HUDEP-2 (cell line): ENCODE data around the gene SSR1.

ENCODE experiments used
- DNase-seq, 76 experiments: peaks; one replicate each; lab custom pipeline; 2025; ENCODE audit not compliant: unreplicated experiment in 76 of 76; lab: John Stamatoyannopoulos, UW

The SSR1 gene

DNA sequence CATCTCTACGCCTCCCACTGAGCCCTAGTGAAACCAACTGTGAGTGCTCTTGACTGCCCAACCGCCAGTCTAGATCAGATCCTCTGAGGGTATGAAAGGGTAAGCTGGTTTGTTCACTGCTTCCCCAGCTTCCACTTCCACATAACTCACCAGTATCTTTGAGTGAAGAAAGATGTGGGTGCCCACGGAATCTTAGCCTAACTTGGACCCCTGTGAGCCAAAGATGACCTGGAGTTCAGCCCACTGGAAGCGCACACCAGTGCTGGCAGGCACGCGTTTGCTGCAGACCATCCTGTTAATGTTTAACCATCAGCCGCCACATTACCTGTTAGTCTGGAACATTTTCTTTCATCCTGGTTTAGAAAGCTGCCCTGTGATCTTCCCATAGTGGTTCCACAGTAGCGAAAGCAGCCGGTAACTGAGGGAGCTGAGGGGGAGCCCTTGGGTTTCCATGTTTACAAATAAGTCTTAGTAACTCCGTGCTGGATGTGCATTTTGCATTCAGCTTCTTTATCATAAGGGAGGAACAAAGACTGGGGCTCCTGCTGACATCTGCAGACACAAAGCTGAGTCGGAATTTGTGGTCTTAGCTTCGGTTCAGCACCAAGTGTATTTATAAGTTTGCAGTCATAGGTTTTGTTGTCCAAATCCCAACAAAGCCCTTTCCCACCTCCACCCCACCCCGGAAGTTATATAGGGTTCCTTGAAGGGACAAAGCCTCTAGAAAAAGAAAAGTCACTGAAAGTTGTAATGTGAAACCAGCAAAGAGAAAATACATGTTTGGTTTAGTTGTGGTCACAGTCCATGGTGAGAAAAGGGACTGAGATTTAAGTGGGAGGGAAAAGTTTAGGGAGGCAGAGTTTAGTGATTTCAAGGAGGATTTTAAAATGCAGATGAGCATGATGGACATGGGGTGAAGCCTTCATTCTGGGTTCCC lies 71.0 kb downstream of the SSR1 start:
- DNase-seq, result no peak

DNA sequence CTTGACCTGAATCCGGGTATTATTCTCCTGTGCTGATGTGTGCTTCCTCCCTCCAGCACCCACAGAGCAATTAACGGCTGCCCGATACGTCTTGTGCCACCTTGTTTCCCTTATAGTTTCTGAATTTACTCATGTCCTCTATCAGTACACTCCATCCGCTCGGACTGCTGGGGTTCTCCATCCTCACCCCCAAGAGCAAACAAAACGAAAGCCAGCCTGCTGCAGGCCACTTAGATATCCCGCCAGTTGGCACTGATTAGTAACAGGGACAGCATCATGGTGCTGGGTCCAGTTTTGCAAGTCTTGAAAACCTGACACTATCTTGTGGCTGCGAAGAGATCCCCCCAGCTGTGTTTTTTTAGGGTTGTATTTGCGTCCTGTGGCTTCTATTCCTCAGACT lies 71.8 kb downstream of the SSR1 start:
- DNase-seq, result no peak

DNA sequence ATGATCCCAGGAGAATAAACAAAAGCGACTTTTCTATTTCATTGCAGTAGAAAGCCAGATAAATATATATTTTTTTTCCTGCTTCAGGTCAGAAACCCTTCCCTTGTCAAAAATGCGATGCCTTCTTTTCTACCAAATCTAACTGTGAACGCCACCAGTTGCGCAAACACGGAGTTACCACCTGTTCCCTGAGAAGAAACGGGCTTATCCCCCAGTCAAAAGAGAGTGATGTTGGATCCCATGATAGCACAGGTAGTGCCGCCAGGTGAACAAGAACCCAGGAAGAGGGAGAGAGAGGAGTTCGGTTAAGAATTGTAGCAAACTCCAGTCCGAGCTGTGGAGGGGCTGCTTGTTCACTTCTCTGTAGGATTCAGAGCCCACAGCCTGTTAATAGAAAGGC lies 72.6 kb downstream of the SSR1 start:
- DNase-seq, result no peak

DNA sequence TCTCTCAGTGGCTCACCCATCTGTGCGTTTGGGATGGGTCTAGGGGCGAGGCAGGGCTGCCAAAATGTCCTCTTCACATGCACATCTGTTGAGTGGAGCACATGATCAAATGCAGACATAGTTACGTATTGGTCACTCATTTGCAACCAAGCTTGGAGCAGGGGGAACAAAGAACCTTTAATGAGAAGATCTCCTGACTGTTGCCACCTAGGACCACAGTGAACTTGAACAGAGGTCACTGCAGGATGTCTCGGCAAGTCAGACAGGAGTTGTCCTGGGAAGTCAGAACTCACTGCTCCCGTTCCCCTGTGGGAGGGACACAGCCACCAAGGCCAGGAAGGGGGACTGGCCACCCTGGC lies 73.4 kb downstream of the SSR1 start:
- DNase-seq, result no peak

DNA sequence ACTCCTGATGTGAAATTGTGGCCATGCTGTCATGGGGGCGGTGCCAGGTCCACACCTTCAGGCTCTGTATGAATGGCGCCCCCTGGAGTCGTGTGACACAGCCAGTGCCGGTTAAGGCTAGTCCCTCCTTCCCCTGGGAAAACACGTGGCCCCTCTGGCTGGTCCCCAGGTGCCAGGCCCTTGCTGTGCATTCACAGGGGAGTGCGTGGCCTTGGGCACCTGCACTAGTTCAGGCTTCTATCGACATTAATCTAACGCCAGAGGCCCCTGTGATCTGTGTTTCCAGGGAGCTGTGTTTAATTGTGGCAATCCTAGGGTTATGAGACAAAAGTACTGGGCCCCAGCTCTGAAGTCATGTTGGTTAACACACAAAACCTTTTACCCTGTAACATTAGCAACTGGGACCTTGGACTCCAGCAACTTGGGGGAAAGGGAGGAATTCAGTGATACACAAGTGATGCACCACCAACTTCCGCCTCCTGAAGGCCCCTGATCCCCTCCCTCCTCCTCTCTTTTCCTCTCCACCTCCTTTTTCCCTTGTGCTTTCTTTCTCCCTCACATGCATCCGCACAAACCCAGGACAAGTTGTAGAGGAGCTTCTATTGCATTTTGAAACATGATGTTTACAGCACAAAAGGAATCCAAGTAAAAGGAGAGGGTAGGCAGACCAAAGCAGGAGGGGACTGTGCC lies 74.0 kb downstream of the SSR1 start:
- peak; percentile 29 to 96 (median 86) for DNase-seq

DNA sequence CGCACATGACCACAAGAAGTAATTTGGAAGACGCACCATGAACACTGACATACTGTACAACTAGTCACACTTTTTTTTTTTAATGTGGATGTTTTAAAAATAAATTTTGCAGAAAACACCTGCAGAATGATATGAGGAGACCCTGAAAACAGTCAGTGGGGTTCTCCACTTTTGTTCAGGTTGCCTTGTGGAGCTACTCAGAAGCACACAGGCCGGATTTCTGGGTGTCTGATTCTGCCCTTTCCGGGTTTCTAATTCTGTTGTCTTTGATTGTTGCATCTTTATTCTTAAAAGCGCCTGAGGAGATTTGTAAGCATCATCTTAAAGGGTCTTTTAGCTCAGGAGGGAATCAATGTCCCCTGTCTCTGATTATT lies 74.5 kb downstream of the SSR1 start:
- no peak for DNase-seq

DNA sequence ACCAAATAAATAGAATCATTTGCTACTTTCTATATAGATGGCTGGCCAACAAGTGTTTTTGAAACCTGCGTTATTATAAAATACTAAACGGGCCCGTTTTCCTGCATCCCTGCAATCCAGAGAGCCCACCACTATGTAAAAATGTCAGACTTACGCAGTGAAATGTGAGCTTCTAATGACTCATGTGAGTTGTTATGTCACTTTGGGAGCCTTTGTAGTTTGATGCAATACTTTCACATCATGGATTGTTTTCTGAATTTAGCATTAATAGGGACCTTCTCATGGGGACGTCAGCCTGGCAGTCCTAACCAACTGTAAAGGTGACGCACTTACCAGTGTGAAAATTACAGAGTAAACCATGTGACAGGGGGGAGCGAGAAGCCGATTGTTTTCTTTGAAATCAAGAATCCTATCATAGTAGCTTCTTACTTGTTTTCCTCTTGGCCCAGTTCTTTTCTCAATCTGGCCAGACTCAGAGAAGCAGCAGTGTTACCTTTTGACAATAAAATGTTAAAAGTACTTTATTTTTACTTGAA lies 75.3 kb downstream of the SSR1 start:
- no peak for DNase-seq

DNA sequence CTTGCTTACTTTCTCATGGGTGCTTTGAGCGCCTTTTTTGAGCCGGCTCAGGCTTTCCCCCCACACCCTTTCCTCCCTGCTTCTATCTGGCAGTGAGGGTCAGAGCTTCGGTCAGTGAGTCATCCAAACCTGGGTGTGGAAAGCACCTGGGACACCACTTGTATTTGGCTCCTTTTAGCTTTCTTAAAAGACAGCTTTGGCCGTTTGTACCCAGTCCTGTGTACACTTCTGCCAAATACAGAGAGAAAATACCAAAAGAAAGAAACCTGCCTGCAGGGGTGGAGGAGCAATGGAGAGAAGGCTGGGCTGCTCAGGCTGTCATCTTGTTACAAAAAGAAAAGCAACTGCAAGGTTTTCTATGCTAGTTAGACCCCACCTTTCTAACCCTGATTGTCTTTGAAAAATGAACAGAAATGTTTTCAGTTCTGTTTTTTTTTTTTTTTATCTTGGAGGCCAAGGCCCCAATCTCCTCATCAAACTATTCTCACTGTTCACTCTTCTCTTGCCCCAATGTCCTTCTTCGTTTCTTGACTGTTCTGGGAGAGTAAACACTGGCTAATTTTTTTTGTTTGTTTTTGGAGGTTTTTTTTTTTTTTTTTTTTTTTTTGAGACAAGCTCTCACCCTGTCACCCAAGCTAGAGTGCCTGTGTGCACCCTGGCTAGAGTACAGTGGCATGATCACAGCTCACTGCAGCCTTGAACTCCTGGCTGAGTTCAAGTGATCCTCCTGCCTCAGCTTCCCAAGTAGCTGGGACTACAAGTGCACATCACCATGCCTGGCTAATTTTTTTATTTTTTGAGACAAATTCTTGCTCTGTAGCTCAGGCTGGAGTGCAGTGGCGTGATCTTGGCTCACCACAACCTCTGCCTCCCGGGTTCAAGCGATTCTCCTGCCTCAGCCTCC lies 76.4 kb downstream of the SSR1 start:
- peak in 40 of 76 experiments; percentile 12 to 55 (median 31) for DNase-seq

DNA sequence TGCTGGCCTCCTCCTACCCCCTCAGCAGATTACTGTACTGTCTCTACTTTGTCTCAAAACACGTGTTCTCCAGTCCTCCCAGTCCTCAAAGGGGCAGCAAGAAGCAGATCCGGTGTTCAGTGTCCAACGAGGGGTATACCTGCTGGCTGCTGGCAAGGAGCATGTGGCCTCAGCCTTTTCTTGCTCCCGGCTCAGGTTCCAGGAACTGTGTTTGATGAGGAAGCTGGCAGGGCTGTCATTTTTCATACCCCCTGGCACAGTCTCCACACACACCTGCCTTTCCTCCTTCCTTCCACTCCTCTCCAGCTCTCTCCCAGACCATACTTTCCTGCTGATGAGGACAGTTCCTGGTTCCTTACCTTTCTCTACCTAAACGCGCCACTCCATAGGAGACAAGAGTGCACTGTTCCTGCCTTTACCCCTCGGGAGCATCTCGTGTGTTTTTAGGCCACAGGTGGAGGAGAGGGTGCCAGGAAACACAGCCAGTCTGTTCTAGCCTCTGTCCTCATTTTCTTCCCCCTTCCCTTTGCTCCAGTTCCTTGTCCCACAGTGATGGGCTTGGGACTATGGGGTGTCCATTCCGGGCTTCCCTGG lies 77.2 kb downstream of the SSR1 start:
- DNase-seq, result peak in 1 of 76 experiments; percentile 18

DNA sequence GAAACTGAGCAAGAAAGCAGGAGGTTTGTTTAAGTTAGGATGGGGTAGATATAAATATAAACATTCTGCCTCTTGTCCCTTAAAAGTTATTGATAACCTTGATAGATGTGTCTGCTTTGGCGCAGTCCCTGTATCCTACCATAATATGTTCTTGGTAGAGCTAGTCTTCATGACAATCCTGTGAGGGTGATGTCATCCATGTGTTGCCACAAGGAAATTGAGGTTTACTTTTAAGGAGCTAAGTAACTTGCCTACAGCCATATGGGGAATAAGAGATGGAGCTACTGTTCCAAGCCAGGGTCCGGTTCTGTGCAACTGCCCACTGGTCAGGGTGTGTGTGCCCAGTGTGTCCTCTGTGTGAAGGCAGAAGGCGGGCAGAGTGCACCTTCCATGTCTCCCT lies 78.5 kb downstream of the SSR1 start:
- DNase-seq, result no peak

DNA sequence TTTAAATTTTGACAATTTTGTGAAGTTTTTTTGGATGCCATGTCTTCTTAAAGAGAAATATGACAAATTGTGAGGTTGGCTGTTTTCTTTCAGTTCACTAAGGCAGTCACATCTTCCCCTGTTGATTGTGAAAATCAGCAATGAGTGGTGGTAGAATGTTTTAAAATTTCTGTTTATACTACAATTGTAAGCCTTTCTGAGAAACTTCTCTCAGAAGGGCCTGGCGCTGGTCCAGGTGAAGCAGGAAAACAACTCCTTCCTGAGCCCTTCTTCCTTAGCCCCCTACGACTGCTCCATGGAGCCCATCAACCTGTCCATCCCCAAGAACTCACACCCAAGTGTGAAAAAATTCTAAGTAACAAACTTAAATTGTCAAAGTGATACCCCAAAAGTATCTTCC lies 80.6 kb downstream of the SSR1 start:
- DNase-seq, result no peak

DNA sequence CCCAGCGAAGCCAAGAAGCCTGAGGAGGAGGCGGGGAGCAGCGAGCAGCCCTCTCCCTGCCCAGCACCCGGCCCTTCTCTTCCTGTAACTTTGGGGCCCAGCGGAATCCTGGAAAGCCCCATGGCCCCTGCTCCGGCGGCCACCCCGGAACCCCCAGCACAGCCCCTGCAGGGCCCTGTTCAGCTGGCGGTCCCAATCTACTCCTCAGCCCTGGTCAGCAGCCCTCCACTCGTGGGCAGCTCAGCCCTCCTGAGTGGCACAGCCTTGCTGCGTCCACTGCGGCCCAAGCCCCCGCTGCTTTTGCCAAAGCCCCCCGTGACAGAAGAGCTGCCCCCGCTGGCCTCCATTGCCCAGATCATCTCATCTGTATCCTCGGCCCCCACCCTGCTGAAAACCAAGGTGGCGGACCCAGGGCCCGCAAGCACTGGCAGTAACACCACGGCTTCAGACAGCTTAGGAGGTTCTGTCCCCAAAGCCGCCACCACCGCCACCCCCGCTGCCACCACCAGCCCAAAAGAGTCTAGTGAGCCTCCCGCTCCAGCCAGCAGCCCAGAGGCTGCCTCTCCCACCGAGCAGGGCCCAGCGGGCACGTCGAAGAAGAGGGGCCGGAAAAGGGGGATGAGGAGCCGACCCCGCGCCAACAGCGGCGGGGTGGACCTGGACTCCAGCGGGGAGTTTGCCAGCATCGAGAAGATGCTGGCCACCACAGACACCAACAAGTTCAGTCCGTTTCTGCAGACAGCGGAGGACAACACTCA lies 81.9 kb downstream of the SSR1 start:
- no peak for DNase-seq

DNA sequence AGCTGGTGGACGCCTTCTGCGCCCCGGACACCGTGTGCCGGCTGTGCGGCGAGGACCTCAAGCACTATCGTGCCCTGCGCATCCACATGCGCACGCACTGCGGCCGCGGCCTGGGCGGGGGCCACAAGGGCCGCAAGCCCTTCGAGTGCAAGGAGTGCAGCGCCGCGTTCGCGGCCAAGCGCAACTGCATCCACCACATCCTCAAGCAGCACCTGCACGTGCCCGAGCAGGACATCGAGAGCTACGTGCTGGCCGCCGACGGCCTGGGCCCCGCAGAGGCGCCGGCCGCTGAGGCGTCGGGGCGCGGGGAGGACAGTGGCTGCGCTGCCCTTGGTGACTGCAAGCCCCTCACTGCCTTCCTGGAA lies 82.7 kb downstream of the SSR1 start:
- no peak for DNase-seq

DNA sequence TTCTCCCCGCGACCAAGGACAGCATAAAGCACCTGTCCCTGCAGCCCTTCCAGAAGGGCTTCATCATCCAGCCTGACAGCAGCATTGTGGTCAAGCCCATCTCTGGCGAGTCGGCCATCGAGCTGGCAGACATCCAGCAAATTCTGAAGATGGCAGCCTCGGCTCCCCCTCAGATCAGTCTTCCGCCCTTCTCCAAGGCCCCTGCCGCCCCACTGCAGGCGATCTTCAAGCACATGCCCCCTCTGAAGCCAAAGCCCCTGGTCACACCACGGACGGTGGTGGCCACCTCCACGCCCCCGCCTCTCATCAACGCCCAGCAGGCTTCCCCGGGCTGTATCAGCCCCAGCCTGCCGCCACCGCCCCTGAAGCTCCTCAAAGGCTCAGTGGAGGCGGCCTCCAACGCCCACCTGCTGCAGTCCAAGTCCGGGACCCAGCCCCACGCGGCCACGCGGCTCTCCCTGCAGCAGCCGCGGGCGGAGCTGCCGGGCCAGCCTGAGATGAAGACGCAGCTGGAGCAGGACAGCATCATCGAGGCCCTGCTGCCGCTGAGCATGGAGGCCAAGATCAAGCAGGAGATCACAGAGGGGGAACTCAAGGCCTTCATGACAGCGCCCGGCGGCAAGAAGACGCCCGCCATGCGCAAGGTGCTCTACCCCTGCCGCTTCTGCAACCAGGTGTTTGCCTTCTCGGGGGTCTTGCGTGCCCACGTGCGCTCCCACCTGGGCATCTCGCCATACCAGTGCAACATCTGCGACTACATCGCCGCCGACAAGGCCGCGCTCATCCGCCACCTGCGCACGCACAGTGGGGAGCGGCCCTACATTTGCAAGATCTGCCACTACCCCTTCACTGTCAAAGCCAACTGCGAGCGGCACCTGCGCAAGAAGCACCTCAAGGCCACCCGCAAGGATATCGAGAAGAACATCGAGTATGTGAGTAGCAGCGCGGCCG lies 83.3 kb downstream of the SSR1 start:
- peak in 3 of 76 experiments; percentile 10 to 36 (median 12) for DNase-seq

DNA sequence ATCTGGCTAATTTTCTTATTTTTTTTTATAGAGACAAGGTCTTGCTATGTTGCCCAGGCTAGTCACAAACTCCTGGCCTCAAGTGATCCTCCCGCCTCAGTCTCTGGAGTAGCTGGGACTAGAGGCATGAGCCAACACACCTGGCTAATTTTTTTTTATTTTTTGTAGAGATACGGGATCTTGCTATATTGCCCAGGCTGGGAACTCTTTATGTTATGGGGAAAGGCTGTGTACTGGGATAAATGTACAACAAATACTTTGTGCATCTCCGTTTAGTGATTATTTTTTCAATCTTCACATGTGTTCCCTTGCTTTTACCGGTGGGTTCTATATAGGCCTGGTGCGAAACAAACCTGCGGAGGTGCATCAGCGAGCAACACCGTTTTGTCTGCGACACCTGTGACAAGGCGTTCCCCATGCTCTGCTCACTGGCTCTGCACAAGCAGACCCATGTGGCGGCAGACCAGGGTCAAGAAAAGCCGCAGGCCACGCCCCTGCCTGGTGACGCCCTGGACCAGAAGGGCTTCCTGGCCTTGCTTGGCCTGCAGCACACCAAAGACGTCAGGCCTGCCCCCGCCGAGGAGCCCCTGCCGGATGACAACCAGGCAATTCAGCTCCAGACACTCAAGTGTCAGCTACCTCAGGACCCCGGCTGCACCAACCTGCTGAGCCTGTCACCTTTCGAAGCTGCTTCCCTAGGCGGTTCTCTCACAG lies 84.2 kb downstream of the SSR1 start:
- DNase-seq, result no peak

DNA sequence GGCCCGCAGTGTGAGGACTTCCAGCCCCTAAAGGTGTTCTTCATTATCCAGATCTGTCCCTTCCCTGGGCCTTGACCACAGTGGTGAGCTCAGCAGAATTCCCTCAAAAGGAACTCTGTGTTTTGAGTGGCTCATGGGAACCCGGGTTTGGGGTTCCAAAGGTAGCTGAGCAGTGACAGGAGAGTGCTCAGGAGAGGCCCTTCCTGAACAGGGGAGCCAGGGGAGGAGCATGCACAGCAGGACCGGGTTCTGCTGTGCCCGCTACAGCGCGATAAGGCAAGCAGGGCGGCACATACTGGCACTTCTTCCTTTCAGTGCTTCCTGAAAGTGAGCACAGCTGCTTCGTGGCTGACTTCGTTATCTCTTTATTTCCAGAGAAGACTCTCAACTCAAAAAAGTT lies 88.3 kb downstream of the SSR1 start:
- DNase-seq, result peak in 74 of 76 experiments; percentile 50 to 95 (median 85)

DNA sequence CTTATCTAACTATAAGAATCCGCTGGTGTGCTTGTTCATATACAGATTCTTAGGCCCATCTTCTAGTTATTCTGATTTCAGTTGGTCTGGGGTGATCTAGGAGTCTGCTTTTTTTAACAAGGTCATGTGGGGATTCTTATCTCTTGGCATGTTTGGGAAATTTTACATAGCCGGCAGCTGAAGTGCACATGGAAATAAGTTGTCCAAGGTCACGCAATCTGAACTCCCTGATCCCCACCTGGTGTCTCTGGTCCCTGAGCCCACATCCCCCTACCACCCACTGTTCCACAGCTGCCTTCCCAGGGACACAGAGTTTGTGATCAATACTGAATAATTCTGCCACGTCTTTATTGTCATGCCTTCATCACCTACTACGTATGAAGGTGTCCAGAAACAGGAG lies 90.8 kb downstream of the SSR1 start:
- DNase-seq, result no peak

DNA sequence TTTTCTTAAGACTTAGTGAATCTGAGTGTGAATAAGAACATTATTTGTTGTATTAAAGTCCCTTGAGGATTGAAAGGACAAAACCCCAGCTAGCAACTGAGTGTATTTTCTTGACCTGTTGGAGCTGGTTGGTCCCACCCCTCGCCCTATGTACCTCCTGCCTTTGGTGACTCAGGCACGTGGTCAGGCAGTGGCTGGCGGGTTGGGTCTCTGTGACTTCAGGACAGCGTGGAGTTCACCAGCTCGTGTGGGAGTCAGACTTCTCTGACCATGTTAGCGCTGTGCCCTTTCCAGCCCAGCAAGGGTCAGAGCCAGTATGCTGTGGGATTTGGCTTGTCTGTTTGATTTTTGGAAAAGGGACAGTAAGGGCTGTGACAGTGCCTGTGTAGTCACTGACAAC lies 93.7 kb downstream of the SSR1 start:
- peak in 56 of 76 experiments; percentile 12 to 80 (median 40) for DNase-seq
